ENCODE data around the gene ERV3-1. TPM values are rescaled to one million over a fixed set of nuclear protein-coding genes. Genes with fewer than 3 reads are reported as not detected.

The ERV3-1 gene
- total and polyA plus RNA-seq, 9 of the 15 experiments (the other 6 are each of a cell fraction or from before 2014, with no cell fraction given), result 10.2 to 30.0 (median 22.0) TPM

GRCh38 chr7:64999165-65000004, 7.1 kb downstream of the ERV3-1 start (continued):
- TF ChIP-seq SMAD2 (IDR thresholded peaks at IDR 0.05; ENCODE audit: low read depth, low read length) (no peak), TRIM25 (IDR thresholded peaks at IDR 0.05; ENCODE audit: borderline replicate concordance) (no peak), ZC3H4 (CRISPR knock-in tag; IDR thresholded peaks at IDR 0.05; ENCODE audit: borderline replicate concordance) (no peak), CREM (IDR thresholded peaks at IDR 0.05; ENCODE audit: low read depth) (peak; percentile 49; the same call in 1 of the 2 replicates), GABPB2 (CRISPR knock-in tag; conservative IDR thresholded peaks at IDR 0.05) (no peak), SIRT6 (IDR thresholded peaks at IDR 0.05; ENCODE audit: low read depth, low read length) (no peak), BCLAF1 (IDR thresholded peaks at IDR 0.05; ENCODE audit: borderline replicate concordance in 1 of 2, control insufficient read depth in 1 of 2, low read depth in 2 of 2, low read length in 1 of 2) (peak in 1 of 2 experiments; percentile 83; a peak in 1 of 4 replicates), MAFG (tag; conservative IDR thresholded peaks at IDR 0.05) (peak; percentile 90), PRDM10 (IDR thresholded peaks at IDR 0.05; ENCODE audit: partially characterized antibody) (no peak), ZNF263 (CRISPR knock-in tag; IDR thresholded peaks at IDR 0.05; ENCODE audit: borderline replicate concordance) (0 out of 2 replicates have a peak, but pooled peaks have one; percentile 1), TFE3 (CRISPR knock-in tag; IDR thresholded peaks at IDR 0.05) (peak; percentile 78), KLF13 (tag; IDR thresholded peaks at IDR 0.05; ENCODE audit: borderline replicate concordance, low read depth) (no peak)

Data from K562 (cell line).